Measurements from ENCODE around the gene BPIFA2.
"Not testable (repeated sequence)": the region's sequence is repeated elsewhere in the genome, so short reads cannot be mapped to it uniquely, and the experiment has no call there.

Gene BPIFA2, protein sequence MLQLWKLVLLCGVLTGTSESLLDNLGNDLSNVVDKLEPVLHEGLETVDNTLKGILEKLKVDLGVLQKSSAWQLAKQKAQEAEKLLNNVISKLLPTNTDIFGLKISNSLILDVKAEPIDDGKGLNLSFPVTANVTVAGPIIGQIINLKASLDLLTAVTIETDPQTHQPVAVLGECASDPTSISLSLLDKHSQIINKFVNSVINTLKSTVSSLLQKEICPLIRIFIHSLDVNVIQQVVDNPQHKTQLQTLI

GRCh38 chr20:33167859-33168258, at the start of gene BPIFA2:
Gene BPIFA2 (plus strand): TSS chr20:33168159. CDS start chr20:33169146, 987 bp downstream.
- DNase-seq, result no peak

GRCh38 chr20:33119725-33120720, 47.9 kb upstream of the BPIFA2 start:
- DNase-seq, result no peak

DNA sequence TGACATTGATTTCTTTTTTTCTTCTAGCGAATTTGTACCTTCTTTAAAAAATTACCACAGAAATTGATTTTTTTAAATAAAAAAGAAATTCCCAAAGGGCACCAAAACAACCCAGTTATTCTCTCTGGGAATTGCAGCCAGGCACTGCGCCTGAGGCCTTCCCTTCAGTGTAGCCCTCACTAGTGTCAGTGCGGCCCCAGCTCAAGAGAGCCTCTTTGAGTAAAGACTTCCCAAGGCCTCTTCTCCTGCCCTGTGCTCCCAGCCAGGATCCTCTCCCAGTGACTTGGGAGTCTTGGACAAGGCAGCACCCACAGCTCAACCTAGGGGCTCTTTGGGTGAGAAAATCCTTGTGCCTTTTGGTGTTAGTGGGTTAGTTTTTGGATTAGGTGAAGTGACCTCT, 47.0 kb upstream of the BPIFA2 start:
- DNase-seq, result no peak

DNA sequence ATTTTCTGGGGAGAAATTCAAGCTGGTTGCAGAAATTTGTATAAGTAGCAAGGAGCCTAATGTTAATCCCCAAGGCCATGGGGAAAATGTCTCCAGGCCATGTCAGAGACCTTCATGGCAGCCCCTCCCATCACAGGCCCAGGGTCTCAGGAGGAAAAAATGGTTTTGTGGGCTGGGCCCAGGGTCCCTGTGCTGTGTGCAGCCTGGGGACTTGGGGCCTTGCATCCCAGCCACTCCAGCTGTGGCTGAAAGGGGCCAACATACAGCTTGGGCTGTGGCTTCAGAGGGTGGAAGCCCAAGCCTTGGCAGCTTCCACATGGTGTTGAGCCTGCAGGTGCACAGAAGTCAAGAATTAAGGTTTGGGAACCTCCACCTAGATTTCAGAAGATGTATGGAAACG, 45.7 kb upstream of the BPIFA2 start:
- DNase-seq, result not testable (repeated sequence)

GRCh38 chr20:33124261-33124660, 43.7 kb upstream of the BPIFA2 start:
- DNase-seq, result no peak

GRCh38 chr20:33124994-33125393, 43.0 kb upstream of the BPIFA2 start:
- DNase-seq, result no peak

DNA sequence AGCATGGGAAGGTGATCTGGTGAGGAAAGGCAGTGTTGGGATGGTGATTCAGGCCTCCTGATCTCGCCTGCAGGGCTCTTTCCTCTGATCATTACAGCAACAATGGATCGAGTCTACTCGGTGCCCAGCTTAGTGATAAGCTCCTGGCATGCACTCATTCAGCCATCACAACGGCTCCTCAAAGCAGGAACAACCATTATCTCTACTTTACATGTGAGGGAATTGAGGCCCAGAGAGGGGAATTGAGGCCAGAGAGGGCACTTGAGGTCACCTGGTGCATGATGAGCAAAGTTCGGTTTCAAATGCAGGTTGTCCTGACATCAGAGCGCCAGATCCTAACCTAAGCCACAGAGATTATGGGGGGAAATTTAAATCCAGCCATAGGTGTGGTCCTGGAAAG, 42.0 kb upstream of the BPIFA2 start:
- no peak for DNase-seq

- DNase-seq, result no peak
Measured at GRCh38 chr20:33127422-33128097, 40.4 kb upstream of the BPIFA2 start.

- no peak for DNase-seq
Measured at GRCh38 chr20:33130568-33131061, 37.3 kb upstream of the BPIFA2 start.

GRCh38 chr20:33131949-33132473, 35.9 kb upstream of the BPIFA2 start:
- DNase-seq, result no peak

GRCh38 chr20:33132513-33133372, 35.2 kb upstream of the BPIFA2 start:
- DNase-seq, result no peak

DNA sequence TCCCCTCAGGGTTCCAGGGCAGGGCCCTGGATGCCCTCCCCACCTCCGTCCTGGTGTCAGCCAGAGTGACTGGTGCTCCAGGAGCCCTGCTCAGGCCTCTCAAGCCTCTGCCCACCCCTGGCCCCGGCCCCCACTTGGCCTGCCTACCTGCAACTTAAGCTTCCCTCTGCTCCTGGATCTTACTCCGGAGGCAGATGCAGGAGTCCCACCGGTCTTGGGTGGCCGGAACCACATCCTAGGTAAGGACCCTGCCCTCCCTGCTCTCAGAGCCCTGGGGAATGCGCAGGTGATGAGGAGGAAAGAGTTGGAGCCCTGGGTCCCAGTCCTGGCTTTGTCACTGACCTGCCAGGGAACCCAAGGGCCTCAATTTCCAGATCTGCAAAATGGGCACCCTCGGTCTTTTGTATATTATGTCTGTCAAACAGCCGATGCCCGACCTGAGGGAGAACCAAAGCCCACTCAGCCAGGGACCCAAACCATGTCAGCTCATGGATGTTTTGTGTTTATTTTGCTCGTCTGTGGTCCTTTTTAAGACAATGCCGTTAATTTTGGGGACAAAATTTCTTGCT, 34.5 kb upstream of the BPIFA2 start:
- no peak for DNase-seq

GRCh38 chr20:33137195-33137594, 30.8 kb upstream of the BPIFA2 start:
- no peak for DNase-seq

GRCh38 chr20:33139467-33139866, 28.5 kb upstream of the BPIFA2 start:
- DNase-seq, result no peak

- no peak for DNase-seq
Measured at GRCh38 chr20:33145521-33145920, 22.4 kb upstream of the BPIFA2 start.

DNA sequence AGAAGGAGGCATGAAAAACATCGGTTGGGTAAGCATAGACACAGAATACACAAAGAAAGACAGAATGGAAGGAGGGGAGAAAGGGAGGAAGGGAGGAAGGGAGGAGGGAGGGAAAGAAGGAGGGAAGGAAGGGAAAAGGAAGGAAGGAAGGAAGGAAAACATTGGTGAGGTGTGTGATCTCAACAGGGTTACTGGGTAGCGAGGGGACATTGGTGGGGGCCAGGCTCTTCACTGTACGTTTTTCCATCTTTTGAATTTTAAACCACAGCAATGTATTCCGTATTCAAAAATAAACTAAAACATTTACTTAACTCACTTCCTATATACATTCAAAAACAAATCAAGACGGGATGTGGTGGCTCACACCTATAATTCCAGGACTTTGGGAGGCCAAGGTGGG, 20.7 kb upstream of the BPIFA2 start:
- DNase-seq, result no peak

DNA sequence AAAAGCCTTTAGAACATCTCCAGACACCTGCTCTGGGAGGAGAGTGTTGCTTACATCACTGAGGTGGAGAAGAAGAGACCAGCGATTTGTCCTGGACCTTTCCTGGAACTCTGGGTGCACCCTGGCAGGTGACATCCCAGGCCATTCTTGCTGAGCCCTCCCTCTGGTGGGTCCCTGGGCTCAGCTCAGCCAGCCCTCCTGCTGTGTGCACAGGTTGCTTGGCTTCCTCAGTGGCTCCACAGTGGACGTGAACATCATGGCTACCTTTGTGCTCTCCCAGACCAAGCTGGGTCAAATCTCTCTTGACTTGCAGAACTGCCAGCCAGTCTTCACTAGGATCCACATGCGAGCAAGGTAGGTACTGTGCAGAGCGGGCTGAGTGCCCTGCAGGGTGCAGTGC, 19.9 kb upstream of the BPIFA2 start:
- no peak for DNase-seq

- DNase-seq, result no peak
Measured at GRCh38 chr20:33154252-33154651, 13.7 kb upstream of the BPIFA2 start.

DNA sequence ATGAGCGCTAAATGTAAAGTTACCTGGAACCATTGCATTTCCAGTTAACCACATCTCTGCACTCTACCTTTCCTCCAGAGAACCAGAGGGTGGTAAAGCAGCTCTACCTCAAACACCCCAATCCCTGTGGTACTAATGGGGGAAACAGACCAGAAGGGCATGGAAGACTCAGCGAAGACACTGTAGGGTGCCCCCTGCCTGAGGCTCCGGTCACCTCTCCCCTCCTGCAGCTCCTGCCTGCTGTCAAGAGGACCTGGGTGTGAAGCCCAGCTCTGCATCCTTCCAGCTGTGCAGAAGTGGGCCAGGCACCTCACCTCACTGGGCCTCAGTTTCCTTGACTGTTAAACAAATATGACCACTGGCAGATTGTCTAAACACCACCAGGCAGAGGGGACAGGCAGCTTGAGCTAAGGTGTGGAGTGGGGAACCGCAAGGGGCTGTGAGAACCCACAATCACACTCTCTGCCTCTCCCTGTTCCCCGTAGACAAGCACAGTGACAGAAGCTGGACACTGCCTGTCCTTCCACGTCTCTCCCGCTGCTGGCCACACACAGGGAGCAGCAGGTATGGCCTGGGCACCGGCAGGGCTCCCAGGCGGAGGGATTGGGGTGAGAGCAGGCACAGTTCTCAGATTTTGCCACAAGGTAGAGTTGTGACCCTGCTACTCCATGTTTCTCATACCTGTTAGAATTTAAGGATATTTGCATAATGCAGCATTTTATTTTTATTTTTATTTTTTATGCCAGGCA, 9.1 kb upstream of the BPIFA2 start:
- DNase-seq, result no peak

DNA sequence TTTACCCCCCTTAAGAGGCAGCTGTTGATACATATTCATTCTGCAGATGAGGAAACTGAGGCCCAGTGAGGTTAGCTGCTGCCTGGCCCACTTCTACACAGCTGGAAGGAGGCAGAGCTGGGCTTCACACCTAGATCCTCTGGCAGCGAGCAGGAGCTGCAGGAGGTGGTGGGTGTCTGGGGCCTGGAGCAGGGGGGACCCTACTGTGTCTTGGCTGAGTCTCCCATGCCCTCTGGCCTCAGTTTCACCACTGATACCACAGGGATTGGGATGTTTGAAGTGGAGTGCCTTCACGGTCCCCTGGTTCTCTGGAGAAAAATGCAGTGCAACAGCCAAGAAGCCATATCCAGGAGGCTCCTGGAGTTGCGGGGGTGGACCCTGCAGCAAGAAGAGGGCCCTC, 8.2 kb upstream of the BPIFA2 start:
- no peak for DNase-seq

DNA sequence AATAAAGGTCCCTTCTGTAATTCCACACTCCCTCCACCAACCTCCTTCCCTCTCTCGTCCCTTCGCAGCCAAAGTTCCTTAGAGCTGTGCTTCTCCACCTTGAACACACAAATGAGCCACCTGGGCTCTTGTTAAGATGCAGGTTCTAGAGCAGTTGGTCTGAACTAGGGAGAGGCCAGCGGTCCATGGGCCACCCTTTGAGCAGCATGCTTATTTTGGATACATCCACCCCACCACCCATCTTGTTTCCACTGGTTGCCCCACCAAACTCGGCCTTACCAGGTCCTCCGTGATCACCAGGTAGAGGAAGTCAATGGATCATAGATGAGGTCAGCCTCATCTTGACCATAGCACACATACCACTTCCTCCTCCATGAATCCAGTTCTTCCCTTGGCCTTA, 7.3 kb upstream of the BPIFA2 start:
- no peak for DNase-seq

Measured in NCI-H748 treated with DMSO at 0.1 percent for 48 hours (cell line).